Hematopoietic multipotent progenitor cell (in vitro differentiated cells): ENCODE data around the gene CHD1L. TPM values are rescaled to one million over a fixed set of nuclear protein-coding genes. Genes with fewer than 3 reads are reported as not detected.
A peak's percentile ranks its signal among the peaks of the same experiment; 100 is the strongest.
"Not testable (repeated sequence)": the region's sequence is repeated elsewhere in the genome, so short reads cannot be mapped to it uniquely, and the experiment has no call there.

Experiments used
- DNase-seq, 3 donors: peaks; one replicate each; pipeline ENCODE4 v3.0.0-alpha.2; 2011 to 2015; ENCODE audit warnings: low read depth in 2 of 3, low spot score in 2 of 3
- total RNA-seq: library from RNA; depleted of rRNA; stranded (reverse); fragments of >200 nt; gene quantifications from one replicate; pipeline ENCODE4 v1.2.3, GENCODE V29; 2012

The CHD1L gene
- total RNA-seq, result 28.5 TPM

GRCh38 chr1:147242449-147243227 is at the start of gene CHD1L:
CHD1L (plus strand) TSS chr1:147242684; CDS start chr1:147242704, 20 bp downstream.
- DNase-seq, result peak; percentile 89 to 96 (median 96)

GRCh38 chr1:147197324-147197723 is 45.2 kb upstream of the CHD1L start:
- not testable (repeated sequence) for DNase-seq

GRCh38 chr1:147201276-147201675 is 41.2 kb upstream of the CHD1L start:
- no peak for DNase-seq

- DNase-seq, result no peak
Measured at GRCh38 chr1:147201786-147202185, 40.7 kb upstream of the CHD1L start.

- DNase-seq, result no peak
Measured at GRCh38 chr1:147202576-147202975, 39.9 kb upstream of the CHD1L start.

- DNase-seq, result peak in 1 of 3 donors; percentile 4
Measured at GRCh38 chr1:147204080-147204479, 38.4 kb upstream of the CHD1L start.

- no peak for DNase-seq
Measured at GRCh38 chr1:147207192-147207591, 35.3 kb upstream of the CHD1L start.

- no peak for DNase-seq
Measured at GRCh38 chr1:147208619-147209018, 33.9 kb upstream of the CHD1L start.

GRCh38 chr1:147209825-147210821 is 32.4 kb upstream of the CHD1L start:
- no peak for DNase-seq

GRCh38 chr1:147210987-147211386 is 31.5 kb upstream of the CHD1L start:
- DNase-seq, result no peak

- no peak for DNase-seq
Measured at GRCh38 chr1:147211577-147211976, 30.9 kb upstream of the CHD1L start.

- DNase-seq, result no peak
Measured at GRCh38 chr1:147213271-147213670, 29.2 kb upstream of the CHD1L start.

GRCh38 chr1:147214325-147214724 is 28.2 kb upstream of the CHD1L start:
- DNase-seq, result no peak

- peak in 1 of 3 donors; percentile 45 for DNase-seq
Measured at GRCh38 chr1:147214842-147215539, 27.5 kb upstream of the CHD1L start.

GRCh38 chr1:147215540-147215916 is 27.0 kb upstream of the CHD1L start:
- DNase-seq, result no peak

- DNase-seq, result no peak
Measured at GRCh38 chr1:147216124-147216523, 26.4 kb upstream of the CHD1L start.

- DNase-seq, result no peak
Measured at GRCh38 chr1:147217141-147217540, 25.3 kb upstream of the CHD1L start.

GRCh38 chr1:147218606-147219005 is 23.9 kb upstream of the CHD1L start:
- no peak for DNase-seq

- DNase-seq, result no peak
Measured at GRCh38 chr1:147223740-147224615, 18.5 kb upstream of the CHD1L start.

GRCh38 chr1:147225193-147225730 is 17.2 kb upstream of the CHD1L start, which contains the start of gene FMO5:
FMO5 (minus strand) TSS chr1:147225339; CDS start chr1:147225029, 310 bp downstream.
- peak in 2 of 3 donors; percentile 76 to 85 for DNase-seq
